Esophagus muscularis mucosa (tissue), 4 donors: ENCODE data around the gene KRTAP5-3.

Experiments
- EP300 ChIP-seq: sonication (generic); formaldehyde crosslinking; IDR thresholded peaks from one replicate; pipeline ENCODE4 v1.6.1; 2017; ENCODE audit warnings: antibody characterized with exemption
- POLR2A ChIP-seq: fragments of 450-650 bp; IDR thresholded peaks from one replicate; pipeline ENCODE4 v1.6.1; 2017; ENCODE audit warnings: antibody characterized with exemption, moderate library complexity, mild to moderate bottlenecking, low read depth
- POLR2AphosphoS5 ChIP-seq, 2 donors: sonication (generic); formaldehyde crosslinking; IDR thresholded peaks; one replicate each; pipeline ENCODE4 v1.6.1; 2017; ENCODE audit warnings: antibody characterized with exemption in 2 of 2
- TF ChIP-seq, protein P1 (sequence below), 3 experiments: fragments of 200-600 bp in 2 of 3; fragments of 450-650 bp in 1 of 3; sonication (generic) in 2 of 3; IDR thresholded peaks; one replicate each; pipeline ENCODE4 v1.5.1; 2017 to 2019; ENCODE audit warnings: antibody characterized with exemption in 3 of 3, mild to moderate bottlenecking in 2 of 3, moderate library complexity in 1 of 3

GRCh38 chr11:1571760-1572196 is 36.5 kb downstream of the KRTAP5-3 start:
- TF ChIP-seq, protein P1, sequence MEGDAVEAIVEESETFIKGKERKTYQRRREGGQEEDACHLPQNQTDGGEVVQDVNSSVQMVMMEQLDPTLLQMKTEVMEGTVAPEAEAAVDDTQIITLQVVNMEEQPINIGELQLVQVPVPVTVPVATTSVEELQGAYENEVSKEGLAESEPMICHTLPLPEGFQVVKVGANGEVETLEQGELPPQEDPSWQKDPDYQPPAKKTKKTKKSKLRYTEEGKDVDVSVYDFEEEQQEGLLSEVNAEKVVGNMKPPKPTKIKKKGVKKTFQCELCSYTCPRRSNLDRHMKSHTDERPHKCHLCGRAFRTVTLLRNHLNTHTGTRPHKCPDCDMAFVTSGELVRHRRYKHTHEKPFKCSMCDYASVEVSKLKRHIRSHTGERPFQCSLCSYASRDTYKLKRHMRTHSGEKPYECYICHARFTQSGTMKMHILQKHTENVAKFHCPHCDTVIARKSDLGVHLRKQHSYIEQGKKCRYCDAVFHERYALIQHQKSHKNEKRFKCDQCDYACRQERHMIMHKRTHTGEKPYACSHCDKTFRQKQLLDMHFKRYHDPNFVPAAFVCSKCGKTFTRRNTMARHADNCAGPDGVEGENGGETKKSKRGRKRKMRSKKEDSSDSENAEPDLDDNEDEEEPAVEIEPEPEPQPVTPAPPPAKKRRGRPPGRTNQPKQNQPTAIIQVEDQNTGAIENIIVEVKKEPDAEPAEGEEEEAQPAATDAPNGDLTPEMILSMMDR (IDR thresholded peaks at IDR 0.05), result no peak
- TF ChIP-seq POLR2A, result no peak
- no peak for TF ChIP-seq POLR2AphosphoS5 (IDR thresholded peaks at IDR 0.05)
- no peak for TF ChIP-seq EP300
